DOHH2 (cell line): Measurements from ENCODE around the gene CHCHD6.

Experiments used
- EZH2phosphoT487 ChIP-seq: fragments of 200-600 bp; sonication (generic); IDR thresholded peaks from 2 replicates; pipeline ENCODE4 v1.6.1; 2017; ENCODE audit warnings: borderline replicate concordance, mild to moderate bottlenecking, antibody characterized with exemption, low read length, moderate library complexity, mixed read lengths
- TF ChIP-seq, protein P1 (sequence below): fragments of 200-600 bp; sonication (generic); IDR thresholded peaks from one replicate; pipeline ENCODE4 v1.5.1; 2014; ENCODE audit warnings: antibody characterized with exemption, mild to moderate bottlenecking, low read depth, low read length; ENCODE audit not compliant: poor library complexity, severe bottlenecking

DNA sequence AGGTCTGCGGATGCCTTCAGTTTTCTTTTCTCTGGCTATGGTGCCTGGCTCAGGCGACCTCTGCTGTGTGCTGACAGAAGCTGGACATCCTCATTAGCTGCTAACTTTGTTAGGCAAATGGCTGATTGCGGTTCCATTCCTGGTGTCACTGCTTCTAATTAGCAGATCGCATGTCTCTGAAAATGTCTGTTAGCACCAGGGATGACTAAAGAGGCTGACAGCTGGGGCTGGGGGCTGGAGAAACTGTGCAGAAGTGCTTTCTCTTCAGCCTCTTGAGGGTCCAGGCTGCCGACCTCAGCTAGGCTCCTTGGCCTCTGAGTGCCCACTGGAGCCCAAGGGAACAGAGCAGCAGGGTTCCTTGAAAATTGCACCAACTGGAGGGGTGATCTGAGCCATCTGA, 39.3 kb downstream of the CHCHD6 start:
- TF ChIP-seq, protein P1, sequence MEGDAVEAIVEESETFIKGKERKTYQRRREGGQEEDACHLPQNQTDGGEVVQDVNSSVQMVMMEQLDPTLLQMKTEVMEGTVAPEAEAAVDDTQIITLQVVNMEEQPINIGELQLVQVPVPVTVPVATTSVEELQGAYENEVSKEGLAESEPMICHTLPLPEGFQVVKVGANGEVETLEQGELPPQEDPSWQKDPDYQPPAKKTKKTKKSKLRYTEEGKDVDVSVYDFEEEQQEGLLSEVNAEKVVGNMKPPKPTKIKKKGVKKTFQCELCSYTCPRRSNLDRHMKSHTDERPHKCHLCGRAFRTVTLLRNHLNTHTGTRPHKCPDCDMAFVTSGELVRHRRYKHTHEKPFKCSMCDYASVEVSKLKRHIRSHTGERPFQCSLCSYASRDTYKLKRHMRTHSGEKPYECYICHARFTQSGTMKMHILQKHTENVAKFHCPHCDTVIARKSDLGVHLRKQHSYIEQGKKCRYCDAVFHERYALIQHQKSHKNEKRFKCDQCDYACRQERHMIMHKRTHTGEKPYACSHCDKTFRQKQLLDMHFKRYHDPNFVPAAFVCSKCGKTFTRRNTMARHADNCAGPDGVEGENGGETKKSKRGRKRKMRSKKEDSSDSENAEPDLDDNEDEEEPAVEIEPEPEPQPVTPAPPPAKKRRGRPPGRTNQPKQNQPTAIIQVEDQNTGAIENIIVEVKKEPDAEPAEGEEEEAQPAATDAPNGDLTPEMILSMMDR: no peak
- no peak for TF ChIP-seq EZH2phosphoT487
